H4 (cell line): ENCODE results near the gene ITGA6. TPM values are rescaled to one million over a fixed set of nuclear protein-coding genes. Genes with fewer than 3 reads are reported as not detected.

ENCODE experiments used
- DNase-seq: peaks from one replicate; pipeline ENCODE4 v3.0.0-alpha.2; 2015; ENCODE audit warnings: low spot score
- total RNA-seq: library from RNA; depleted of rRNA; stranded (reverse); fragments of >200 nt; shearing (Covaris generic); gene quantifications from 2 replicates; pipeline ENCODE4 v1.2.3, GENCODE V29; 2014

The ITGA6 gene
- total RNA-seq, 1 experiment from 2014 or later: 26.8 TPM

DNA sequence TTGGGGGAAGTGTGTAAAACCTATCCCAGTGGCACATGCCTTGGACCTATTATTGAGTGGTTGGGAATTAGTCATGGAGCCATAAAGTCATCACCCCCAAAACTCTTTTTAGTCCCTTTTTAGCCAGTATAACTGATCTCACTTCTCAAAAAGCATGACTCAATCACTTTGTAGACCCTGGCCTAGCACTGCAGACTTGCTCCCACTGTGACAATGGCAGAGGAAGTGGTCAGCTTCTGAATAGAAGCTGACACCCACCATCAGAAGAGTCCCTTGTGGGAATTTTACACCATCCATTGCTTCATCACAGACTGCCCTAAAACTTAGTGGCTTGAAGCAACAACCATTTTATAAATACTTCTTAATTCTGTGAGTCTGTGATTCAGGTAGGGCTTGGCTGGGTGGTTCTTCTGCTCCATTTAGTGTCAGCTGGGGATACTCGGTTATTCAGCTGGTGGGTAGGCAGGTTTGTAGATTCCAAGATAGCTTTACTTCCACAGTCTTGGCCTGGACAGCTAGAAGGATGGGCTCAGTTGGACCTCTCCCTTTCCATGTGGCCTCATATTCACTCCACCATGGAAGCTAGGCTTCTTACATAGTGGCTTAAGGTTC, 10.8 kb upstream of the ITGA6 start:
- no peak for DNase-seq

DNA sequence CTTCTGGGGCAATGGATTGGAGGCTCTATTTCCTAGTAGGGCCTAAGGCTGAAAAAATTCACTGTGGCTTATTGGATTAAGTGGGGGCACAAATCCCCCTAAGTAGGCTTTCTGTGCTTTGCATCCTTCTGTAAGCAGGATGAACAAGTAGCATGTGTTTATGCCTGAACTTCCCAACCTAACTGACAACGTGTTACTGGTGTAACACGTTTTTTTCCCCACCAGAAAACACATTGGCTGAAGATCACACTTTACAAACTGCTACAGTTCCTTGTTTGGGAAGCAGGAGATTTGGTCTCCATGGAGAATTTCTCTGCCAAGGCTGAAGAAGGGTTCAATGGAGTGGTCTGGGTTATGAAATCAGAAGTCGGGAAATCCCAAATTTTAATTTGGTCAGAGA, 7.2 kb upstream of the ITGA6 start:
- no peak for DNase-seq

DNA sequence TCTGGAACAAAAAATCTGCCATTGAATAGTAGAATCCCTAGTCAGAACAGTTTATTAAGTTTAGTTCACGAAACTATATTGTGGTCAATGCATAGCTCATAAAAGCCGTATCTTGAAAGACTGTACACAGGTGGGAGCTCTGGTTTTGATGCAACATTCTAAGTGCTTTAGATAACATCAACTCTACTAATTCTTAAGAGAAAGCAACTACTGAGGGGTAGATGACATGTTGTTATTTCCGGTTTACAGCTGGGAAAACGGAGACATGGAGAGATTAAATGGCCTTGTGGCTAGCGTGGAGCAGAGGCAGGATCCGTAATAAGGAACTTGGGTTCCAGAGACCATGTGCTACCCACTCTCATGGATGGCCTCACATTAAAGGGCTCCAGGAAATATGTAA, 4.2 kb upstream of the ITGA6 start:
- DNase-seq: no peak

DNA sequence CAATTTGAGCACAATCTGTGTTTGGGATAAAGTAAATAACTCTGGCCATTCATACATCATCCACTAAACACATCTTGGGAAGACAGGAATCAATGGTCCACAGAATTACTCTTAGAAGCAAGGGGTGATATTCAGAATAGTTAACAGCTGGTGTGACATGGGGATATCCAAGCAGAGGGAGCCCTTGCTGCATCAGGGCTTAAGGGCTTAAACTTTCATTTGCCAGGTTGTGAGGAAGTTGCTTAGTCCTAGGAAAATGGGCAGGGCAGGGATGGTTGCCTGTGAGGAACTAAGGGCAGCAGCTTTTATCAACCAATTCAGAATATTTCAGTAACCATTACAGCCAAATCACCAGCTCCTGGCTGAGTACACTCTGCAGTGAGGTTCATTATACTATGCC, 2.0 kb upstream of the ITGA6 start:
- no peak for DNase-seq

DNA sequence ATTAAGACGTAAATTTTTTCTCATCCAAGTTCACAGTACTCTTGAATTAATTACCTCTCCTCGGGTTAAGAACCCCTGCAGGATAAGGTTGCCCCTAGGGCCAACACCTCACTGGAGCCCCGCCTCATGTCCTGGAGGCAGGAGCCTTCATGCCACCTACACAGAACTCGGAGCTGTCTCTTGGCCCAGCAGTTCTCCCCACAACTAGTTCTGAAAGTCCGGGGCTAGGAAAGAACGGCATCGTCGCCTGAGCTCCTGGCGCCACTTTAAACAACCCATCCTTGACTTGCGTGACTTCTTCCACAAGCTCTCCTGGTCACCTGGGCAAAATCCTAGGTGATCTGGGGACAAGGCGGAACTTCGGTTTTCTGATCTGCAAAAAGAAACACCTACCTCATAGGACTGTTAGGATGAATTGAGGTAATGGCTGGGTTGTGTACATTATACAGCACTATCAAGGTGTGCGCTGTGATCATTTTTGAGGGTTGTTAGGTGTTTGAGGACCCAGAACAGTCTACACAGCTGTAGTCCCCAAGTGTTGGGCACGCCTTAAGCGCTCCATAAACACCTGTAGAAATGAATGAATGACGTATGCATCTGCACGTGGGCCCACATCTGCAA, 641 bp upstream of the ITGA6 start:
- DNase-seq: no peak

DNA sequence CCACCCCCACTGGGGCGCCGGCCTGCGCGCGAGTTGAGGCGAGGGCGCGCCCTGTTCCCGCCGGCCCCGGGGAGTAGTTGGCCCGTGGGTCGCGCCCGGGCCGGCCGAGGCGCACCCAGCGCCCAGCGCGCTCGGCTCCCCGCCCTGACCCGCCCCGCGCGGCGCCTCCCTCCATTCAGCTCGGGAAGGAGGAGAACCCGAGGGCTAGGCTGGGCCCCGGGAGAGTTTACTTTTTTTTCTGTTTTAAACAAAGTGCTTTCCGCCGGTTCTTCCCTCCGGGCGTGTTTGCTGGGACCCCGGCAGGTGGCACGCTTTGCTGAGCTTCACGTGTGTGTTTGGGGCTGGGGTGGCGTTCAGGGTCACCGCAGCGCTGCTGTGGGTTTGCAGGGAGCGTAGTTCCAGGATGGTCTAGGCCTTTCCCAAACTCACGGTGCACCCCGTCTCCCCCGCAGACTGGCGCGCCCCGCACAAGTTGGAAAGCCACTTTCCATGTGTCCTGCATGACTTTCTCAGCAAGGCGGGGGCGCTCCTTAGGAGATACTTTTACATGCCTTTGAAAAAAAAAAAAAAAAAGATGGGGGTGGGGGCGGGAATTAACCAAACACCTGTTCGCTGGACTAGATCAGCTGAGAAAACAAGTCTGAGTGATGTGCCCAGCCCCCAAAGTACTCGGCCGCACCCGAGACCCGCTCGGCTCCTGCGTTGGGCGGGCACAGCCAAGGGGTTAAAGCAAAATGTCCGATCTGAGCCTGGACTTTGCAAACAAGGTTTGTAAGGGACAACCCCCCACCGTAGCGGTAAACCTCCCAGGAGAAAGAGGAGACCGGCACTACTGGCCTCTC, 825 bp downstream of the ITGA6 start:
- no peak for DNase-seq

DNA sequence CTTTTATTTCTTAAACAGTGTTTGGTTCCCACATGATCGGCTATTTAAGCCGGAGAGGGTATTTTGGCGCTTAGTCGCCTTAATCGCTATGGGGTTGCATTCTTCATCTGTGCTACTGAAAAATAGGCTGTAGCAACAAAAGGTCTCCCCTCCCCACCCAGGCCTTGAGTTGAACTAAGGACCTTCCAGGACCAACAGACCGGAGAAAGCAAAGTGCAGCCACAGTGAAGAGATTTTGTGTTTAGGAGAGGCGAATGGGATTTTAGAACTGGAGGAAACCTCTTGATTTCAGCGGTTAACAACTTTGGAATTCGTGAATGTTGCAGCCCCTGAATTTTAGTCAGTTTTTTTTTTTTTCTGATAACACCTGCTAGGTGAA, 1.4 kb downstream of the ITGA6 start:
- no peak for DNase-seq

DNA sequence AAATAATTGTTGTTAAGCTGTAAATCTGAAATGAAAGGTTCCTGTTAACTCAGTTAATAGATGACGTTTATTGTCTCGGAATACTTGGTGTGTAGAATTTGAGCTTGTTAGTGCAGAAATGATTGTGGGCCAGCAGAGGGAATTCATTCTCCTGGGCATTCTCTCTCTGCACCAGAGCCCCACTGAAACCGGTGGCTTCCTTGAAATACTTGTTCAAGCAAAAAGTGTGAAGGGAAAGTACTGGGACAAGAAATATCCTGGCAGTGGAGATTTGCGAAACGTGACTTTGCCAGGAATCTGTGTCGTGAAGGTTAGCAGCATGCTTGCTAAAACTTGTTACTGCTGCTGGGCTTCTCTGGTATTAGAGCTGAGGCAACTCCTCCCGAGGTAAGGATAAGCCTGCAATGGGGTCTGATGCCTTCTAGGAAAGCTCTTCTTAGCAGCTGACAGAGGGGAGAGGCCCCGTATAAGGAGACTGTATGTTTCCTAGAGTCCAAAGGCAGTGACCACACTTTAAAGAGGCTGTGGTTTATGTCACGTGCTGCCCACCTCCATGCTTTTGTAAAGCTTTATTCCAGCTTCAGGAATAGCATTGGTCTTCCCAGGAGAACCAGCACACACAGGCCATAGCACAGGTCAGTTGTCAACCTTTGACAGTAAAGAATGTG, 2.0 kb downstream of the ITGA6 start:
- DNase-seq: no peak

DNA sequence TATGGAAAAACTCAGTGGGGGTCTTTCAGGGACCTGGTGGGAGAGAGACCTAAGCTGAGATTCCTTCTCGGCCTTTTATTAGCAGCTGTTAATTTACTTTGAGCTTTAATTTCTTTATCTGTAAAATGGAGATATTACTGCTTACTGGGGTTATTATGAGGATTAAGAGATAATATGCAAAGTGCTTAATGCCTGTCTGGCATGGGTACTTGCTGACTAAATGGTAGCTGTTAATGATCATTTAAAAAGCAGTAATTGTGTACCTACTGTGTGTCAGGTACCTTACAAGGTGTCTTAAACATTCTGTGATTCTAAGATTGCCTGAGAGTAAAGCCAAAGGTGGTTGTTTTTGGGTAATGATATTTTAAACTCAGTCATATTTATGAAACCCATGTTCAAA, 2.6 kb downstream of the ITGA6 start:
- DNase-seq: no peak

DNA sequence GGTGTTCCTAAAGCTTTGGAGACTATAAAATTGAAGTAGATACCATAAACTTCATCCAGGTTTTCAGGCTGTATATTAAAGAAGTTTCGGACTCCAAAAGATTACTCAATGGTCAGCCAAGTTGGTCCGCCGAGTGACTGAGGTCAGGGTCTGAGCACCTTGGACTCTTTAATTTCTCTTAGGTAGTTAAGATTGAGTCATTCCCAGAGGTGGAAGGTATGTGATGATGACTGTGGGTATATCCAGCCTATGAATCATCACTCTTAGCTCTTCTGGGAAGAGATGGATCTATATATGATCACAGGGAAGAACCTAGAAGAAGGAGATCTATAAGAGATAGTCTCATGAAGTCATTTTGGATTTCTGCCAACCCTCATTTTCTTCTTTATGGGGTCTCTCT, 3.3 kb downstream of the ITGA6 start:
- DNase-seq: no peak

DNA sequence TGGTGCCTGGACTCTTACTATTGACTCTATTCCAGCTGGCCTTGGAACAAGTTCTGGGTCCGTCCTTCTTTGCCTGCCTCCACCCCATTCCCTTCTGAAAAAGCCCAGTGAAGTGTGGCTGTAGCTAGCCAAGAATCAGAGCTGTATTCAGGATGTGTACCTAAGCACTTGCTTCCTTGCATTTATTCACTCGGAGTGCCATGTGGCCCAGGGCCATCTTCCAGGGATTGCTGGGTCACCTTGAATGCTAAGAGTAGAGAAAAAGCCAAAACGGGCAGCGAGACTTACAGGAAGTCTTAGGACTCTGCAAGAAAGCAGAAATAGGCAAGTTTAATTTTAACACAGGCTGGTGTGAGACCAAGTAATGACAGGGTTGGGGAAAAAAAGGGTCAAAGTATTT, 4.1 kb downstream of the ITGA6 start:
- DNase-seq: no peak

DNA sequence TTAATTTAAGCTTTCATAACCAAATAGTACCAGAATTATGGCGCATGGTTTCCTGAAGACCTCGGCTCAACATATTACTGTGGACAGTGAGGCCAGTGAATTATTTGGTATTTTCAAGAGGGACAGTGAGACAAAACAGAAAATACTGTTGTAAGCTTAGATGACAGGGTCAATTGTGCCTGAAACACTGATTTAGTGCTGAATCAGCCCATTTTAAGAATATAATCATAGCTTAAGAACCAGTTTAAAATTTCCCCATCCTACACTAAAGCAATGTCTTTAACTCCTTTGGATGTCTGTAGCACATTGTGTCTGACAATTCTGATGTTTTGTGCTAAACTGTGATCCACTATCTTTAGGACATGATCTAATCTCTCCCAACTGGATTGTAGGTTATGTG, 4.6 kb downstream of the ITGA6 start:
- DNase-seq: no peak

DNA sequence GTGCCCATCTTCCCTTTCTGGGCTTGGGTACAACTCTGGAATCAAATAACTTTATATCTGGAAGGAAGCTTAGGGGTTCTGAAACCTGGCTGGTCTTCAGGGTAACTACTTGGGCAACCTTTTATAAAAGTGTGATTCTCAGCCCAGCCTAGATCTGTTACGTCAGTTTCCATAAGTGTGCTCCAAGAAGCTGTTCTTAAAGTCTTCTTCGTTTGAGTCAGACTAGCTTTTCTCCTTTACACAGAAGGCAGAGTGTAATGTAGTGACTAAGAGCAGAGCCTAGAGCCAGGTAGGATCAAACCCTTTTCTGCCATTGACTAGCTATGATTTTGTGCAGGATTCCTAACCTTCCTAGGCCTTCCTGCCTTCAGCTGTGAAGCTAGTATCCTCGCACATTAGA, 5.8 kb downstream of the ITGA6 start:
- no peak for DNase-seq

DNA sequence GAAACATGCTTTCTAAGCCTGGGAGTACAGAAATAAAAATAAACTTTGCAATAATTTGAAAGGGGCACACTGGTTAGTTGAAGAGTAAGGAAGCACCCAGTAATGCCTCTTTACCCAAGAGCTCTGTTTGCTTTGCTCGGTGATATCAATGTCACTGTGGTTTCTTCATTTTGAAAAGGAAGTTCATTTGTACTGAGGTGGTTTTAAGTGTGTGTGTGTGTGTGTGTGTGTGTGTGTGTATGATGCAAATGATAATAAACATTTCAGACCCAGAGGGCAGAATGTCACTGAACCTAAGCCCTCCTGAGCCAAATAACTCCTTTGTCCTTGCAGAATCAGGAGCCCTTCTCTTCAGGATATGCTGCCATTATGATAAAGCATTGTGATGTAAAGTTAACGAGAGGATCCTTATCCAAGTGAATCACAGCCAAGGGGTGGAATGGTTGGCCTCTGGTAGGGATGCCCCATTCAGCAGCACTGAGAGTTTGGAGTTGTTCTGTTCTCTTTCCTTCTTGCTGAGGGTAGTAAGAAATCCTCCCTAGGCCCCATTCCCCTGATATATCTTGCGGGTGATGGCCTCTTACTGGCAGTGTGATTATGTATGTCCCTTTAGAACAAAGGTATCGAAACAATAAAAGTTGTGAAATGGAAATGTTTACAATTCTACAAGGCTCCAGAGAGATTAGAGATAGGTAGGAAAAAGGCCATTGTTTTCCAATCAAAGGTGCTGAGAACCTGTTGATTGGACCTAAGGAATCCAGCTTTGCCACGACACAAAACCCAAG, 7.6 kb downstream of the ITGA6 start:
- peak; percentile 63 for DNase-seq

DNA sequence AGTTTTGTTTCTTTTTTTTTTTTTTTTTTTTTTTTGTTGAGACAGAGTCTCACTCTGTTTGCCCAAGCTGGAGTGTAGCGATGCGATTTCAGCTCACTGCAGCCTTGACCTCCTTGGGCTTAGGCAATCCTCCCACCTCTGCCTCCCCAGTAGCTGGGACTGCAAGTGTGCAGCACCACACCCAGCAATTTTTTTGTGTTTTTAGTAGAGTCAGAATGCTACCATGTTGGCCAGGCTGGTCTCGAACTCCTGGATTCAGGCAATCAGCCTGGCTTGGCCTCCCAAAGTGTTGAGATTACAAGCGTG, 8.2 kb downstream of the ITGA6 start:
- no peak for DNase-seq

DNA sequence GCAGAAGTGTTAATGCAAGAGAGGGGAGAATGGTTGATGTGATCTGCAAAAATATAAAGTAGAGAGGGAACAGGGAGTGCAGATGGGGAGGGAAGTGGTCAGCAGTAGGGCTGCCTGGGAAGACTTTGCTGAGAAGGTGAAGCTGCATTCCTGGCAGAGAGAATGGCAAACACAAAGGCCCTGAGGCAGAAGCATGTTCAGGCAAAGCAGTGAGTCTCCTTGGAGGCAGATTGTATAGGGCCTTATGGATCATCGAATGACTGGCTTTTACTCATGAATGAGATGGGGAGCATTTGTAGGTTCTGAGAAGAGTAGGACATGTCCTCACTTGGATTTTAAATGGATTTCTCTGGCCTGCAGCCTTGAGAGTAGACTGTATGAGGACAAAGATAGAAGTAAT, 9.5 kb downstream of the ITGA6 start:
- DNase-seq: no peak

DNA sequence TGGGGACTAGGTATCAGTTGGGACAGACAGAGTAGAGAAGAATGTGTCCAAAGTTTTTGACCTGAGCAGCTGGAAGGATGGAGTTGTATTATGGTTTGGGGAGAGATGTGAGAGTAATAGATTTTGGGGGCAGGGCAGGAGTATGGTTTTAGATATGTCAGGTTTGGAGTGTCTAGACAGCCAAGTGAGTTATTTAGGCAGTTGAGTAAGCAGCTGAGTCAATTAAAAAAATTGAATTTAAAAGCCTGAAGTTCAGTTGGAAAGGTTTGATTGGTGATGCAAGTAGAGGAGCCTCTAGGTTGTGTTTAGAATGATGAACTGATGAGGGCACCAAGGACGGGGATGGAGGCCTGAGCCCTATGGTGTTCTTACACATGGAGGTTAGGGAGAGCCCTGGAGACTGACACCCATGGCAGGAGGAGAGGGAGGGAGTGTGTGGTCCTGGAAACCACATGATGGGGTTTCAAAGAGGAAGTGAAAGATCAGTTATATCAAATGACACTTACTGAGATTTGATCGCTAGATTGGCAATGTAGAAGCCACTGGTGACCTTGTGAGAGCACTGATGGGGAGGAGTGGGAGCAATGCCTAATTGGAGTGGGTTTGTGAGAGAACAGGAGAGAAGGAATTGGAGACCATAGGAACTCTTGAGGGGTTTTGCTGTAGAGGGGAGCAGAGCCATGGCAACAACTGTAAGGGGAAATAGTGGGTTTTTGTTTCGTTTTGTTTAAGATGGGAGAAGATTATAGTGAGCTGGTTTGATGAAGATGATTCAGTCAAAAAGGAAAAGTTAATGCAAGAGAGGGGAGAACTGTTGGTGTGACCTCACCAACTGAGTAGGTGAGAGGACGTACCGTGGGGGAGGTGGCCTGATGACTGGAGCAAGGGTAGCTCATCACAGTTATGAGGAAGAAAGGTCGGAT, 10.3 kb downstream of the ITGA6 start:
- no peak for DNase-seq

DNA sequence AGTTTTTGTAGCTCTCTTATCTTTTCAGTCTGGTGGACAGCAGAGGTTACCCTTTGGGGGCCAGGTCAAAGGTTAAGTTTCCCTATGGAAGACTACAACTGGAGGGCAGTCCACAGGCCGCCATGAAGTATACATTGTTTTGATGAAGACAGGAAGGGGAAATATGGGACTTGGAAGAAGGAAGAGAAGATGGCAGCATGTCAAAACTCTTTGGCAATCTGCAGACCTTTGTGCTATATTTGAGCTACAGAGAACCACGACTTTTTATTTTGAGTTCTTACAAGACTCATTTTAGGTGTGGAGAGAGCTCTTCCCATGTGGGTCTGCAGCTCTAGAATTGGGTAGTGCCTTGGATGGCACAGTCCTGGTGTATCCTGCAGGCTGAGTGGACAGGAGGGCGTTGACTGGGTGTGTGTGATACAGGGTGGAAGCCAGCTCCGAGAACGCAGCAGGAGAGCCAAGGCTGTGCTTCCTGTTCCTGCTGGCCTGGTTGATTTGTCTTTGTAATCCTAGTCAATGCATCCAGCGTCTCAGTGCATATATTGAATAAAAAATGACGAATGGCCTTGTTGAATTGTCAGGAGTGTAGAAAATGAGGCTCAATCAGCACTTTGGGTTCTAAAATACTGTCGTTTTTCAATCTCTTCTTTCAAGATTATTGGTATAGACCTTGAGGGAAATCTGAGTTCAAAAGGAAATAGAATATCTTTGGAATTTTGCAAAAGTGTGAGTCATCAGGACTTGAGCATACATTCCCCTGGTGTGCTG, 11.5 kb downstream of the ITGA6 start:
- no peak for DNase-seq

DNA sequence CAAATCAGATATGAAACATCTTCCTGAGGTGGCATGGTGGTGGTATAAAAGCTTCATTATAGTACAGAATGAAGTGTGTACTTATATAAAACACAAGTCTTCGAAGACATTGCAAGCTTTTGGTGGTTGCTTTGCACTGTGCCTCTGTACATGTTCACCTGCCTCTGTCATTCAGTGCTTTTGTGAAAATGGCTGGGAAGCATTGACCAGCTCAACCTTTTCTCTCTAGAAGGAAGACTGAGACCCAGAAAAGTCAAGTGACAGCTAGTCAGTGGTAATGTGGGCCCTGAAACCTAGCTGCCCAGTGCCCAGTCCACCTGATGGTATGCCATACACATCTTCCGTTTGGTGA, 12.1 kb downstream of the ITGA6 start:
- DNase-seq: no peak

DNA sequence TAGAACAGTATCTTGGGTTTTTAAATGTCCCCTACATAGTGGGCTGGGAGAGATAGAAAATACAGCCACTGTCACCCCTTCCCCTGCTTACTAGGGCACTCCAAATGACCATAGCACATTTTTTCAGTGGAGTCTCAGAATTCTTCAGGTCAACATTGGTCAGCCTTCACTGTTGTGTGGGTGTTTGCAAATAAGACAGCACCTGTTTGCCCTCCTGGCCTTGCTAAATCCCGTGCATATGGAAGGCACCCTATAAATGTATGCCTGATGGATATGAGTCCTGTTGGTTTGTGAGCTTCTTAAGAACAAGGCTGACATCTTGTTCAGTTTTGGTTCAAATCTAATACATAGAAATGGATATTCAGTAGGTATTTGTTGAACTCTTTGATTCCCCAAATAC, 12.5 kb downstream of the ITGA6 start:
- no peak for DNase-seq
